HG03066 (cell line): Measurements from ENCODE around the gene SCN9A.

Source experiments
- ATAC-seq: cut with Tn5 transposase; IDR thresholded peaks from one replicate; pipeline ENCODE4 v1.9.1; 2021; ENCODE audit warnings: low read depth; ENCODE audit not compliant: unreplicated experiment

SCN9A gene

GRCh38 chr2:166184789-166185188, 191.0 kb downstream of the SCN9A start:
- ATAC-seq, result no peak

GRCh38 chr2:166181813-166182154, 194.0 kb downstream of the SCN9A start:
- ATAC-seq, result no peak

- peak; percentile 96 for ATAC-seq
Observed at GRCh38 chr2:166180951-166181812, 194.6 kb downstream of the SCN9A start.

- ATAC-seq, result no peak
Observed at GRCh38 chr2:166179201-166179600, 196.5 kb downstream of the SCN9A start.

GRCh38 chr2:166173263-166173662, 202.5 kb downstream of the SCN9A start:
- ATAC-seq, result no peak

GRCh38 chr2:166171216-166171615, 204.5 kb downstream of the SCN9A start:
- ATAC-seq, result no peak

- no peak for ATAC-seq
Observed at GRCh38 chr2:166170356-166170755, 205.4 kb downstream of the SCN9A start.

- no peak for ATAC-seq
Observed at GRCh38 chr2:166167449-166167848, 208.3 kb downstream of the SCN9A start.

GRCh38 chr2:166163775-166164174, 212.0 kb downstream of the SCN9A start:
- ATAC-seq, result no peak

- no peak for ATAC-seq
Observed at GRCh38 chr2:166158546-166158945, 217.2 kb downstream of the SCN9A start.

GRCh38 chr2:166157578-166157977, 218.2 kb downstream of the SCN9A start:
- no peak for ATAC-seq

GRCh38 chr2:166156985-166157490, 218.7 kb downstream of the SCN9A start:
- ATAC-seq, result no peak

- ATAC-seq, result no peak
Observed at GRCh38 chr2:166155589-166155988, 220.2 kb downstream of the SCN9A start.

- ATAC-seq, result no peak
Observed at GRCh38 chr2:166154685-166155338, 220.9 kb downstream of the SCN9A start.

- ATAC-seq, result no peak
Observed at GRCh38 chr2:166152064-166152463, 223.7 kb downstream of the SCN9A start.

- ATAC-seq, result no peak
Observed at GRCh38 chr2:166148500-166149400, 227.0 kb downstream of the SCN9A start.

GRCh38 chr2:166147883-166148282, 227.9 kb downstream of the SCN9A start:
- no peak for ATAC-seq
